Heart left ventricle (tissue), 13 donors: ENCODE results near the gene FOXR1.

ENCODE experiments used
- POLR2A ChIP-seq, 2 donors: fragments of 450-650 bp; IDR thresholded peaks; one replicate each; pipeline ENCODE4 v1.6.1; 2017; ENCODE audit warnings: antibody characterized with exemption in 2 of 2, mild to moderate bottlenecking in 2 of 2, moderate library complexity in 2 of 2
- TF ChIP-seq, protein P1 (sequence below), 12 donors: fragments of 200-600 bp; sonication (generic) in 4 of 12; IDR thresholded peaks; one replicate each; pipeline versions ENCODE4 v1.5.0 to v1.8.0; 2018 to 2022; ENCODE audit warnings: antibody characterized with exemption in 12 of 12, mild to moderate bottlenecking in 5 of 12
- donor health status: ischemic (EF 13 %, LVEDD 7.1; RV severe dilation, severe dysfunction).
- donor health status: DM: no; HTN: yes; CAD: no.
- donor health status: DM: no; HTN: no; CAD: no.
- donor health status: ischemic (EF 25% LVEDD 6.9; RV normal size, moderate dysfunction).
- donor health status: ischemic (EF 25% LVEDD 5.7; RV mildly dilated, moderate dysfunction).
- donor health status: ischemic (EF 35%, LVEDD 5.7; RV mildly dilated, moderate dysfunction).
- donor health status: nonischemic (EF 11% LVEDD 7.7; RV severe dilation, severe dysfunction).
- donor health status: DM: yes; HTN: yes; CAD: no.
- donor health status: PGD.
- donor health status: ischemic (EF 29% LVEDD 5.4; RV normal size, mild dysfunction).
- donor health status: nonischemic (EF 23%, LVEDD 6.1; RV moderate dilation, normal function).

- TF ChIP-seq, protein P1, sequence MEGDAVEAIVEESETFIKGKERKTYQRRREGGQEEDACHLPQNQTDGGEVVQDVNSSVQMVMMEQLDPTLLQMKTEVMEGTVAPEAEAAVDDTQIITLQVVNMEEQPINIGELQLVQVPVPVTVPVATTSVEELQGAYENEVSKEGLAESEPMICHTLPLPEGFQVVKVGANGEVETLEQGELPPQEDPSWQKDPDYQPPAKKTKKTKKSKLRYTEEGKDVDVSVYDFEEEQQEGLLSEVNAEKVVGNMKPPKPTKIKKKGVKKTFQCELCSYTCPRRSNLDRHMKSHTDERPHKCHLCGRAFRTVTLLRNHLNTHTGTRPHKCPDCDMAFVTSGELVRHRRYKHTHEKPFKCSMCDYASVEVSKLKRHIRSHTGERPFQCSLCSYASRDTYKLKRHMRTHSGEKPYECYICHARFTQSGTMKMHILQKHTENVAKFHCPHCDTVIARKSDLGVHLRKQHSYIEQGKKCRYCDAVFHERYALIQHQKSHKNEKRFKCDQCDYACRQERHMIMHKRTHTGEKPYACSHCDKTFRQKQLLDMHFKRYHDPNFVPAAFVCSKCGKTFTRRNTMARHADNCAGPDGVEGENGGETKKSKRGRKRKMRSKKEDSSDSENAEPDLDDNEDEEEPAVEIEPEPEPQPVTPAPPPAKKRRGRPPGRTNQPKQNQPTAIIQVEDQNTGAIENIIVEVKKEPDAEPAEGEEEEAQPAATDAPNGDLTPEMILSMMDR (IDR thresholded peaks at IDR 0.05): no peak
- no peak for TF ChIP-seq POLR2A (IDR thresholded peaks at IDR 0.05)
These were observed 24.5 kb upstream of the FOXR1 start for GRCh38 chr11:118947091-118947490.
